IMR-90 (cell line): ENCODE measurements around the gene MRPL28. TPM values are rescaled to one million over a fixed set of nuclear protein-coding genes. Genes with fewer than 3 reads are reported as not detected.
A peak's percentile ranks its signal among the peaks of the same experiment; 100 is the strongest.

Source experiments
- ATAC-seq: fragments of 200-7000 bp; cut with Tn5 transposase; 2 replicates; pipeline ENCODE4 v1.9.1; 2020; ENCODE audit warnings: low read depth, mild to moderate bottlenecking, moderate library complexity
- BruUV-seq: library from RNA; stranded (reverse); fragments of 400-500 nt; replicated peaks from 2 replicates; lab custom pipeline; 2021; lab: Mats Ljungman, UMichigan
- CTCF ChIA-PET: fragments of 300-600 bp; formaldehyde crosslinking; extraction: SDS; loops from one replicate; lab custom pipeline; 2021; ENCODE audit warnings: antibody characterized with exemption; lab: Yijun Ruan, JAX
- POLR2A ChIA-PET: fragments of 300-600 bp; sonication (Branson Sonifier 250); formaldehyde crosslinking; loops from one replicate; lab custom pipeline; 2022; ENCODE audit warnings: antibody characterized with exemption; ENCODE audit not compliant: unreplicated experiment; lab: Charles Lee
- DNase-seq: peaks from one replicate; pipeline ENCODE4 v3.0.0; 2013
- H2AFZ ChIP-seq: replicated peaks from 2 replicates; pipeline ENCODE3; 2013; ENCODE audit warnings: low read length, mild to moderate bottlenecking; ENCODE audit not compliant: poor library complexity
- H2AK5ac ChIP-seq: 2 replicates; pipeline ENCODE4 v1.6.1; 2013; ENCODE audit warnings: low read depth, low read length, inconsistent platforms
- H2AK9ac ChIP-seq: replicated peaks from 2 replicates; pipeline ENCODE3; 2013; ENCODE audit warnings: mild to moderate bottlenecking, low read depth, low read length, moderate library complexity; ENCODE audit not compliant: poor library complexity
- H2BK120ac ChIP-seq: 2 replicates; pipeline ENCODE4 v1.6.1; 2013; ENCODE audit warnings: low read depth, low read length, inconsistent platforms
- H2BK15ac ChIP-seq: 3 replicates; pipeline ENCODE4 v1.6.1; 2013; ENCODE audit warnings: low read depth, low read length, inconsistent platforms
- H2BK20ac ChIP-seq: 2 replicates; pipeline ENCODE4 v1.6.1; 2013; ENCODE audit warnings: low read depth, mild to moderate bottlenecking, inconsistent platforms, low read length, moderate library complexity
- H2BK5ac ChIP-seq: 2 replicates; pipeline ENCODE4 v1.6.1; 2013; ENCODE audit warnings: mild to moderate bottlenecking, low read depth, low read length, inconsistent platforms; ENCODE audit not compliant: poor library complexity, severe bottlenecking
- H3K14ac ChIP-seq: replicated peaks from 2 replicates; pipeline ENCODE4 v1.6.1; 2013; ENCODE audit warnings: low read depth, low read length, inconsistent platforms
- H3K18ac ChIP-seq: 2 replicates; pipeline ENCODE4 v1.6.1; 2013; ENCODE audit warnings: low read depth, low read length, control low read depth
- H3K23ac ChIP-seq: 2 replicates; pipeline ENCODE4 v1.6.1; 2013; ENCODE audit warnings: low read depth, low read length, inconsistent platforms
- H3K27ac ChIP-seq: 2 replicates; pipeline ENCODE4 v1.5.1; 2013; ENCODE audit warnings: mild to moderate bottlenecking, control low read depth, low read length; ENCODE audit not compliant: insufficient read depth
- H3K27me3 ChIP-seq: 2 replicates; pipeline ENCODE4 v1.6.1; 2013; ENCODE audit warnings: low read length; ENCODE audit not compliant: control insufficient read depth, insufficient read depth
- H3K36me3 ChIP-seq: 2 replicates; pipeline ENCODE4 v1.6.1; 2013; ENCODE audit warnings: low read length, mixed read lengths; ENCODE audit not compliant: control insufficient read depth, insufficient read depth
- H3K4ac ChIP-seq: 2 replicates; pipeline ENCODE4 v1.6.1; 2013; ENCODE audit warnings: low read depth, low read length, inconsistent platforms
- H3K4me1 ChIP-seq: 2 replicates; pipeline ENCODE4 v1.6.1; 2013; ENCODE audit warnings: low read length, mixed read lengths; ENCODE audit not compliant: control insufficient read depth, insufficient read depth
- H3K4me2 ChIP-seq: 2 replicates; pipeline ENCODE4 v1.6.1; 2013; ENCODE audit warnings: low read depth, mild to moderate bottlenecking, control low read depth, low read length, moderate library complexity
- H3K4me3 ChIP-seq: 2 replicates; pipeline ENCODE4 v1.5.1; 2013; ENCODE audit warnings: low read depth, mild to moderate bottlenecking, control low read depth, low read length, moderate library complexity; ENCODE audit not compliant: insufficient read depth
- H3K56ac ChIP-seq: 2 replicates; pipeline ENCODE4 v1.6.1; 2013; ENCODE audit warnings: low read length, inconsistent platforms; ENCODE audit not compliant: insufficient read depth; ENCODE audit errors: extremely low read depth
- H3K79me1 ChIP-seq, 2 experiments: 2 replicates each; pipeline ENCODE4 v1.6.1; 2013; ENCODE audit warnings: low read length in 2 of 2, inconsistent platforms in 1 of 2, low read depth in 1 of 2
- H3K9ac ChIP-seq: 2 replicates; pipeline ENCODE4 v1.6.1; 2013; ENCODE audit warnings: low read depth, low read length, control low read depth
- H3K9me1 ChIP-seq: 2 replicates; pipeline ENCODE4 v1.6.1; 2013; ENCODE audit warnings: low read length, inconsistent platforms; ENCODE audit not compliant: insufficient read depth
- H3K9me3 ChIP-seq: 2 replicates; pipeline ENCODE4 v1.6.1; 2013; ENCODE audit warnings: low read length; ENCODE audit not compliant: control insufficient read depth, insufficient read depth
- H4K20me1 ChIP-seq: 2 replicates; pipeline ENCODE4 v1.6.1; 2013; ENCODE audit warnings: low read length, inconsistent platforms; ENCODE audit not compliant: insufficient read depth
- H4K5ac ChIP-seq: 2 replicates; pipeline ENCODE4 v1.6.1; 2013; ENCODE audit warnings: mild to moderate bottlenecking, low read depth, low read length, control low read depth
- H4K8ac ChIP-seq, 2 experiments: 2 replicates each; pipeline ENCODE4 v1.6.1; 2013; ENCODE audit warnings: low read depth in 2 of 2, low read length in 2 of 2, control low read depth in 1 of 2, inconsistent platforms in 1 of 2
- H4K91ac ChIP-seq: 2 replicates; pipeline ENCODE4 v1.6.1; 2013; ENCODE audit warnings: low read depth, low read length, inconsistent platforms; ENCODE audit not compliant: insufficient read depth
- BHLHE40 ChIP-seq: fragments of 150-350 bp; IDR thresholded peaks from 2 replicates; pipeline ENCODE4 v1.6.1; 2016; ENCODE audit warnings: mild to moderate bottlenecking, low read depth, low read length
- CEBPB ChIP-seq: IDR thresholded peaks from 2 replicates; pipeline ENCODE4 v1.6.1; 2012; ENCODE audit warnings: low read depth, low read length, improper control_type of control experiment
- FOS ChIP-seq: fragments of 150-350 bp; IDR thresholded peaks from 2 replicates; pipeline ENCODE4 v1.6.1; 2016; ENCODE audit warnings: low read depth, low read length
- MAFK ChIP-seq: IDR thresholded peaks from 2 replicates; pipeline ENCODE4 v1.6.1; 2012; ENCODE audit warnings: low read depth, low read length, improper control_type of control experiment
- MAZ ChIP-seq: IDR thresholded peaks from 2 replicates; pipeline ENCODE4 v1.6.1; 2012; ENCODE audit warnings: low read depth, mild to moderate bottlenecking, low read length, improper control_type of control experiment, moderate library complexity, borderline replicate concordance
- MXI1 ChIP-seq: IDR thresholded peaks from 2 replicates; pipeline ENCODE4 v1.6.1; 2012; ENCODE audit warnings: low read depth, mild to moderate bottlenecking, low read length, moderate library complexity, borderline replicate concordance
- NFE2L2 ChIP-seq: fragments of 150-350 bp; IDR thresholded peaks from 2 replicates; pipeline ENCODE4 v1.6.1; 2016; ENCODE audit warnings: low read depth, mild to moderate bottlenecking, low read length
- POLR2A ChIP-seq: IDR thresholded peaks from 2 replicates; pipeline ENCODE4 v1.6.1; 2012; ENCODE audit warnings: mild to moderate bottlenecking, low read depth, low read length
- RCOR1 ChIP-seq: IDR thresholded peaks from 2 replicates; pipeline ENCODE4 v1.6.1; 2012; ENCODE audit warnings: mild to moderate bottlenecking, low read length, improper control_type of control experiment; ENCODE audit not compliant: insufficient replicate concordance
- WGBS, 2 experiments: methylation state at CpG; one replicate each; pipeline versions ENCODE4 v1.1.5 to v1.1.7; 2013; ENCODE audit warnings: missing lambda C conversion rate in 2 of 2; ENCODE audit not compliant: insufficient read length in 1 of 2; ENCODE audit errors: extremely low coverage in 2 of 2; 5-methylcytosine and 5-hydroxymethylcytosine counted together
- dilution Hi-C: fragments of 300-500 bp; cut with HindIII; formaldehyde crosslinking; loops from one replicate; pipeline ENCODE4 v1.14.3; 2018; ENCODE audit warnings: low sequenced_read_pairs; ENCODE audit not compliant: unreplicated experiment
- in situ Hi-C: fragments of 300-500 bp; cut with MboI; formaldehyde crosslinking; loops from 3 replicates; pipeline ENCODE4 v1.14.3; 2019; ENCODE audit warnings: low sequenced_read_pairs, inconsistent platforms, mixed read lengths
- intact Hi-C: fragments of 100-400 bp; cut with micrococcal nuclease; formaldehyde crosslinking; loops from 2 replicates; pipeline ENCODE4 v1.10.0; 2022
- polyA plus RNA-seq, 3 experiments: library from polyadenylated mRNA; depleted of rRNA; stranded (reverse); fragments of >200 nt; gene quantifications; 2 replicates each; pipeline ENCODE4 v1.2.3, GENCODE V29; 2012; ENCODE audit warnings: low replicate concordance in 1 of 3
- total RNA-seq: library from RNA; depleted of rRNA; stranded (reverse); fragments of >200 nt; gene quantifications from 2 replicates; pipeline ENCODE4 v1.2.3, GENCODE V29; 2012
- TF ChIP-seq, protein P1 (sequence below): conservative IDR thresholded peaks from 2 replicates; pipeline ENCODE4 v1.5.1; 2012; ENCODE audit warnings: mild to moderate bottlenecking, low read depth, low read length, improper control_type of control experiment
- TF ChIP-seq, protein P2 (sequence below): fragments of 150-350 bp; IDR thresholded peaks from 2 replicates; pipeline ENCODE4 v1.6.1; 2016; ENCODE audit warnings: low read depth, mild to moderate bottlenecking, low read length, moderate library complexity, borderline replicate concordance
- TF ChIP-seq, protein P3 (sequence below): fragments of 150-350 bp; IDR thresholded peaks from 2 replicates; pipeline ENCODE4 v1.6.1; 2017; ENCODE audit warnings: mild to moderate bottlenecking, antibody characterized with exemption, low read length, low read depth

The MRPL28 gene
- total and polyA plus RNA-seq, 2 of the 4 experiments (the other 2 are of a cell fraction) = 104 to 181 TPM

DNA sequence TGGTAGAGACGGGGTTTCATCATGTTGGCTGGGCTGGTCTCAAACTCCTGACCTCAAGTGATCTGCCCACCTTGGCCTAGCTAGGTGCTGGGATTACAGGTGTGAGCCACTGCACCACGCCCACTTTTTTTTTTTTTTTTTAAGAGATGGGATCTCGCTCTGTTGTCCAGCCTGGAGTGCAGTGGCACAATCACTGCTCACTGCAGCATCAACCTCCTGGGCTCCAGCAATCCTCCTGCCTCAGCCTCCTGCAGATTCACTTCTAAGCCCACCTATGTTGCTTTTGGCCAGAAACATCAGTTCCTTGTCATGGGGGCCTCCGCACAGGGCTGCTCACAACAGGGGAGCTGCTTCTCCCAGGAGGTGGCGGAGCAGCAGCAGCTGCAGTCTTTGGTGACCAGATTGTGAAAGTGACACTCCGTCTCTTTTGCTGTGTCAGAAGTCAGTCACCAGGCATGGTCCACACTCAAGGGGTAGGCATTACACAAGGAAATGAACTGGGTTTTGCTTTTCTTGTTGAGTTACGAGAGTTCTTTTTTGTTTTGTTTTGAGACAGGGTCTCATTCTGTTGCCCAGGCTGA lies 22.2 kb upstream of the MRPL28 start (continued):
- no peak for TF ChIP-seq NFE2L2

DNA sequence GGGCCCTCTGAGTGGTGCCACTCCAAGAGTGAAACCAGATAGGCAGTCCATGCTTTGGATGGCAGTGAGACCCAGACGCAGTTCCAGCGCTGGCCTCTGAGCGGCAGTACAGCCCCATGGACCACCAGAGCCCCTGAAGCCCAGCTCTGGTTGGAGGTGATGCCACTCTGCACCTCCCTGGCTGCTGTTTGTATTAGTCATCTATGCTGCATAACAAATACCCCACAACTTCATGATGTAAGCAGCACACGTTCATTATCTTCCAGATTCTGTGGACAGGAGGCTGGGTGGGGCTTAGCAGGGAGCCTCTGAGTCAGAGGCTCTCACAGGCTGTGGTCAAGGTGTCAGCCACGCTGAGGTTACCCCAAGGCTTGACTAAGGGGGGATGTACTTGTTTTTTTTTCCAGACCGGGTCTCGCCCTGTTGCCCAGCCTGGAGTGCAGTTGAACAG lies 21.6 kb upstream of the MRPL28 start:
- Histone ChIP-seq H3K9ac (no peak overlapping the region), H3K14ac (no peak overlapping the region), H4K91ac (no peak overlapping the region), H3K4me3 (no peak overlapping the region), H2AK9ac (no peak overlapping the region), H3K56ac (no peak overlapping the region), H4K8ac (no peak overlapping the region), H3K4ac (no peak overlapping the region), H2BK15ac (no peak overlapping the region), H3K36me3 (no peaks in the 10 kb centered on the region), H4K20me1 (no peaks in the 10 kb centered on the region), H3K27ac (no peak overlapping the region), H2AFZ (peak overlapping the region; percentile 4), H3K27me3 (no peaks in the 10 kb centered on the region), H4K5ac (no peak overlapping the region), H3K79me1 (peaks cover 0 to 8% of the 10 kb centered on the region in 2 experiments; a peak in 2 of 4 replicates), H3K4me1 (peaks cover 3% of the 10 kb centered on the region; the same call in 1 of the 2 replicates), H3K9me3 (peaks cover 3% of the 10 kb centered on the region), H3K18ac (no peak overlapping the region), H2BK120ac (no peak overlapping the region), H2BK20ac (no peak overlapping the region), H2BK5ac (no peak overlapping the region), H3K23ac (no peak overlapping the region), H3K4me2 (no peak overlapping the region), H2AK5ac (no peak overlapping the region), H3K9me1 (0 out of 2 replicates have a peak, but pooled peaks cover 3% of the 10 kb centered on the region)
- dilution Hi-C loops (no loop called here), in situ Hi-C loops (loop anchor here (10.0 kb wide), 1 partner anchor 253 kb away; the partner anchor contains the start of genes MCRIP2 and WDR90), intact Hi-C loops (loop anchor here (10.0 kb wide), 1 partner anchor 93 kb away; no protein-coding TSS in a partner anchor)
- ChIA-PET POLR2A (no interaction called here), CTCF (interaction anchor here (0.5 kb wide), 1 partner anchor 103 kb away, joined by 3 read pairs; no protein-coding TSS in a partner anchor)
- no CpG with 5 or more reads among the region's 7 CpGs for WGBS, 2 experiments
- DNase-seq (peak; percentile 83), ATAC-seq (peak; percentile 85)
- BruUV-seq = no TSS peak
- TF ChIP-seq POLR2A (no peak), CEBPB (no peak; the same call in 1 of the 2 replicates), MAZ (no peak), MXI1 (no peak), FOS (peak; percentile 37; the same call in 1 of the 2 replicates), NFE2L2 (no peak), MAFK (no peak), BHLHE40 (0 out of 2 replicates have a peak, but pooled peaks have one; percentile 15), RCOR1 (peak; percentile 97)
- TF ChIP-seq, protein P1, sequence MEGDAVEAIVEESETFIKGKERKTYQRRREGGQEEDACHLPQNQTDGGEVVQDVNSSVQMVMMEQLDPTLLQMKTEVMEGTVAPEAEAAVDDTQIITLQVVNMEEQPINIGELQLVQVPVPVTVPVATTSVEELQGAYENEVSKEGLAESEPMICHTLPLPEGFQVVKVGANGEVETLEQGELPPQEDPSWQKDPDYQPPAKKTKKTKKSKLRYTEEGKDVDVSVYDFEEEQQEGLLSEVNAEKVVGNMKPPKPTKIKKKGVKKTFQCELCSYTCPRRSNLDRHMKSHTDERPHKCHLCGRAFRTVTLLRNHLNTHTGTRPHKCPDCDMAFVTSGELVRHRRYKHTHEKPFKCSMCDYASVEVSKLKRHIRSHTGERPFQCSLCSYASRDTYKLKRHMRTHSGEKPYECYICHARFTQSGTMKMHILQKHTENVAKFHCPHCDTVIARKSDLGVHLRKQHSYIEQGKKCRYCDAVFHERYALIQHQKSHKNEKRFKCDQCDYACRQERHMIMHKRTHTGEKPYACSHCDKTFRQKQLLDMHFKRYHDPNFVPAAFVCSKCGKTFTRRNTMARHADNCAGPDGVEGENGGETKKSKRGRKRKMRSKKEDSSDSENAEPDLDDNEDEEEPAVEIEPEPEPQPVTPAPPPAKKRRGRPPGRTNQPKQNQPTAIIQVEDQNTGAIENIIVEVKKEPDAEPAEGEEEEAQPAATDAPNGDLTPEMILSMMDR = peak; percentile 75
- TF ChIP-seq, protein P2, sequence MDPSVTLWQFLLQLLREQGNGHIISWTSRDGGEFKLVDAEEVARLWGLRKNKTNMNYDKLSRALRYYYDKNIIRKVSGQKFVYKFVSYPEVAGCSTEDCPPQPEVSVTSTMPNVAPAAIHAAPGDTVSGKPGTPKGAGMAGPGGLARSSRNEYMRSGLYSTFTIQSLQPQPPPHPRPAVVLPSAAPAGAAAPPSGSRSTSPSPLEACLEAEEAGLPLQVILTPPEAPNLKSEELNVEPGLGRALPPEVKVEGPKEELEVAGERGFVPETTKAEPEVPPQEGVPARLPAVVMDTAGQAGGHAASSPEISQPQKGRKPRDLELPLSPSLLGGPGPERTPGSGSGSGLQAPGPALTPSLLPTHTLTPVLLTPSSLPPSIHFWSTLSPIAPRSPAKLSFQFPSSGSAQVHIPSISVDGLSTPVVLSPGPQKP = no peak
- TF ChIP-seq, protein P3, sequence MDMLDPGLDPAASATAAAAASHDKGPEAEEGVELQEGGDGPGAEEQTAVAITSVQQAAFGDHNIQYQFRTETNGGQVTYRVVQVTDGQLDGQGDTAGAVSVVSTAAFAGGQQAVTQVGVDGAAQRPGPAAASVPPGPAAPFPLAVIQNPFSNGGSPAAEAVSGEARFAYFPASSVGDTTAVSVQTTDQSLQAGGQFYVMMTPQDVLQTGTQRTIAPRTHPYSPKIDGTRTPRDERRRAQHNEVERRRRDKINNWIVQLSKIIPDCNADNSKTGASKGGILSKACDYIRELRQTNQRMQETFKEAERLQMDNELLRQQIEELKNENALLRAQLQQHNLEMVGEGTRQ = no peak
